RPMI7951 (cell line): ENCODE results near the gene STXBP6. TPM values are rescaled to one million over a fixed set of nuclear protein-coding genes. Genes with fewer than 3 reads are reported as not detected.
A peak's percentile ranks its signal among the peaks of the same experiment; 100 is the strongest.
"Not testable (repeated sequence)": the region's sequence is repeated elsewhere in the genome, so short reads cannot be mapped to it uniquely, and the experiment has no call there.

Source experiments
- DNase-seq: peaks from one replicate; pipeline ENCODE4 v3.0.0-alpha.2; 2012; ENCODE audit warnings: low read depth
- total RNA-seq: library from RNA; depleted of rRNA; stranded (reverse); fragments of >200 nt; shearing (Covaris generic); gene quantifications from 2 replicates; pipeline ENCODE4 v1.2.3, GENCODE V29; 2014

The STXBP6 gene
- total RNA-seq, 1 experiment from 2014 or later: 18.7 TPM

- no peak for DNase-seq
Measured at GRCh38 chr14:24858052-24858451, 191.9 kb downstream of the STXBP6 start.

GRCh38 chr14:24857277-24857676 lies 192.7 kb downstream of the STXBP6 start:
- DNase-seq: no peak

GRCh38 chr14:24853446-24853845 lies 196.5 kb downstream of the STXBP6 start:
- DNase-seq: no peak

- DNase-seq: no peak
Measured at GRCh38 chr14:24852312-24853060, 197.5 kb downstream of the STXBP6 start.

- no peak for DNase-seq
Measured at GRCh38 chr14:24851837-24852236, 198.1 kb downstream of the STXBP6 start.

GRCh38 chr14:24851406-24851805 lies 198.5 kb downstream of the STXBP6 start:
- no peak for DNase-seq

GRCh38 chr14:24850072-24850471 lies 199.9 kb downstream of the STXBP6 start:
- DNase-seq: no peak

- DNase-seq: peak; percentile 3
Measured at GRCh38 chr14:24849471-24849870, 200.5 kb downstream of the STXBP6 start.

GRCh38 chr14:24848102-24848790 lies 201.7 kb downstream of the STXBP6 start:
- peak; percentile 37 for DNase-seq

GRCh38 chr14:24847568-24848095 lies 202.3 kb downstream of the STXBP6 start:
- no peak for DNase-seq

- no peak for DNase-seq
Measured at GRCh38 chr14:24846261-24846660, 203.7 kb downstream of the STXBP6 start.

GRCh38 chr14:24845851-24846250 lies 204.1 kb downstream of the STXBP6 start:
- DNase-seq: peak; percentile 24

- DNase-seq: no peak
Measured at GRCh38 chr14:24844011-24844410, 205.9 kb downstream of the STXBP6 start.

- DNase-seq: no peak
Measured at GRCh38 chr14:24843494-24843893, 206.5 kb downstream of the STXBP6 start.

- peak; percentile 42 for DNase-seq
Measured at GRCh38 chr14:24840204-24840893, 209.6 kb downstream of the STXBP6 start.

GRCh38 chr14:24839617-24840203 lies 210.2 kb downstream of the STXBP6 start:
- no peak for DNase-seq

- no peak for DNase-seq
Measured at GRCh38 chr14:24838945-24839616, 210.9 kb downstream of the STXBP6 start.

- peak; percentile 16 for DNase-seq
Measured at GRCh38 chr14:24837280-24838046, 212.5 kb downstream of the STXBP6 start.

GRCh38 chr14:24836324-24836723 lies 213.6 kb downstream of the STXBP6 start:
- not testable (repeated sequence) for DNase-seq

- DNase-seq: no peak
Measured at GRCh38 chr14:24834956-24835355, 215.0 kb downstream of the STXBP6 start.

- DNase-seq: no peak
Measured at GRCh38 chr14:24833385-24833784, 216.6 kb downstream of the STXBP6 start.
